Tibial artery (tissue), 4 donors: Measurements from ENCODE around the gene XIRP1.

Experiments
- DNase-seq, 2 donors: peaks; one replicate each; pipeline ENCODE4 v3.0.0-alpha.2; 2019
- H3K27ac ChIP-seq, 2 donors: fragments of 200-600 bp; sonication (generic) in 1 of 2; 1 replicate in 1 of 2; 2 replicates in 1 of 2; pipeline ENCODE4 v1.5.1; 2018 to 2019; ENCODE audit warnings: mild to moderate bottlenecking in 1 of 2
- H3K27me3 ChIP-seq, 2 donors: fragments of 200-600 bp; sonication (generic) in 1 of 2; one replicate each; pipeline versions ENCODE4 v1.5.1 to v1.6.0; 2016 to 2019
- H3K36me3 ChIP-seq, 3 donors: fragments of 200-600 bp; sonication (generic) in 2 of 3; one replicate each; pipeline ENCODE4 v1.5.1; 2016 to 2019; ENCODE audit warnings: mild to moderate bottlenecking in 2 of 3
- H3K4me1 ChIP-seq, 4 donors: fragments of 200-600 bp; sonication (generic) in 2 of 4; 1 replicate in 3 of 4; 2 replicates in 1 of 4; pipeline ENCODE4 v1.5.1; 2016 to 2019
- H3K4me3 ChIP-seq, 2 donors: fragments of 200-600 bp; sonication (generic) in 1 of 2; 1 replicate in 1 of 2; 2 replicates in 1 of 2; pipeline ENCODE4 v1.5.1; 2018 to 2019; ENCODE audit warnings: mild to moderate bottlenecking in 2 of 2
- H3K9me3 ChIP-seq, 3 donors: fragments of 200-600 bp; sonication (generic) in 1 of 3; one replicate each; pipeline ENCODE4 v1.5.1; 2016 to 2019
- intact Hi-C: fragments of 100-400 bp; cut with DNase I; formaldehyde crosslinking; loops from one replicate; pipeline ENCODE4 v1.15.0; 2023; ENCODE audit warnings: low total_unique reads
- TF ChIP-seq, protein P1 (sequence below), 2 experiments: fragments of 200-600 bp in 1 of 2; fragments of 450-650 bp in 1 of 2; IDR thresholded peaks; one replicate each; pipeline ENCODE4 v1.5.1; 2017 to 2019; ENCODE audit warnings: antibody characterized with exemption in 2 of 2, mild to moderate bottlenecking in 1 of 2, moderate library complexity in 1 of 2

XIRP1 gene

DNA sequence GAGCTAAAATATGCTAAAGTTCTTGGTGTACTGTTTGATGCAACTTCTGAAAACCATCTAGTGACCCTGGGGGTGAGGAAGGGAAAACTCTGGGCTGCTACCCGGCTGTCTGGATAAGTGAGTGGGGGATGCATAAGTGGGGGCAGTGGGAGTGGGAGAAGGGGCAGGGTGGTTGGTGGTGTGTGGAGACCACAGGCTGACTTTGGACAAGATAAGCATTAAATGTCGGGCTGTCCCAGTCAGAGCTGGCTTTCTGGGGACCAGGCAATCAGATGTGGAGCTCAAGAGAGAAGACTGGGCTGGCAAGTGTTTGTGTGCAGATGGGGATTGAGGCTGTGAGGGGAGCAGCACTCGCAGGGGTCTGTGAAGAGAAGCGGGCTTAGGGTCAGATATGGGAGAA is 11.0 kb upstream of the XIRP1 start:
- intact Hi-C loops = no loop called here
- H3K27ac ChIP-seq = no peak overlapping the region
- TF ChIP-seq, protein P1, sequence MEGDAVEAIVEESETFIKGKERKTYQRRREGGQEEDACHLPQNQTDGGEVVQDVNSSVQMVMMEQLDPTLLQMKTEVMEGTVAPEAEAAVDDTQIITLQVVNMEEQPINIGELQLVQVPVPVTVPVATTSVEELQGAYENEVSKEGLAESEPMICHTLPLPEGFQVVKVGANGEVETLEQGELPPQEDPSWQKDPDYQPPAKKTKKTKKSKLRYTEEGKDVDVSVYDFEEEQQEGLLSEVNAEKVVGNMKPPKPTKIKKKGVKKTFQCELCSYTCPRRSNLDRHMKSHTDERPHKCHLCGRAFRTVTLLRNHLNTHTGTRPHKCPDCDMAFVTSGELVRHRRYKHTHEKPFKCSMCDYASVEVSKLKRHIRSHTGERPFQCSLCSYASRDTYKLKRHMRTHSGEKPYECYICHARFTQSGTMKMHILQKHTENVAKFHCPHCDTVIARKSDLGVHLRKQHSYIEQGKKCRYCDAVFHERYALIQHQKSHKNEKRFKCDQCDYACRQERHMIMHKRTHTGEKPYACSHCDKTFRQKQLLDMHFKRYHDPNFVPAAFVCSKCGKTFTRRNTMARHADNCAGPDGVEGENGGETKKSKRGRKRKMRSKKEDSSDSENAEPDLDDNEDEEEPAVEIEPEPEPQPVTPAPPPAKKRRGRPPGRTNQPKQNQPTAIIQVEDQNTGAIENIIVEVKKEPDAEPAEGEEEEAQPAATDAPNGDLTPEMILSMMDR (IDR thresholded peaks at IDR 0.05) = no peak
- no peak for DNase-seq
- H3K27me3 ChIP-seq = peaks cover 0 to 3% of the 10 kb centered on the region in 2 donors
- H3K9me3 ChIP-seq = peaks cover 0 to 6% (median 0%) of the 10 kb centered on the region in 3 donors
- H3K4me3 ChIP-seq = no peak overlapping the region
- no peaks in the 10 kb centered on the region for H3K4me1 ChIP-seq
- no peaks in the 10 kb centered on the region for H3K36me3 ChIP-seq

DNA sequence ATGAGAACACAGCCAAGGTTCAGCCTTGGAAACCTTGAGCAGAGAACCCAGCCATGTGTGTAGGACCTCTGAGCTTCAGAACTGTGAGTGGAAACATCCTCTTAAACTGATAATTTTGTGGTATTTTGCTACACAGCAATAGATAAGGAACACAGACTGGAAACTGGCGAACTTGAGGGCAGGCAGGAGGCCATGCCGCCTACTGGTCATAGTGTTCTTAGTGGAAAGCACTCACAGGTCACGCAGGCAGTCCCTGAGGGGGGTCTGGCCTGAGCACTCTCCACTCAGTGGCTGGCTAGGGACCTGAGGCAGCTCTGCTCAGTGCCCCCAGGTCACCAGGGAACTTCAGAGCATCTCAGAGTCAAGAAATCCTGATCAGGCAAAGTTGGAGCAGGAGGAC is 9.7 kb upstream of the XIRP1 start:
- Histone ChIP-seq H3K27me3 (peaks cover 0 to 3% of the 10 kb centered on the region in 2 donors), H3K4me3 (no peak overlapping the region), H3K4me1 (no peaks in the 10 kb centered on the region), H3K9me3 (peaks cover 0 to 6% (median 0%) of the 10 kb centered on the region in 3 donors), H3K36me3 (no peaks in the 10 kb centered on the region), H3K27ac (no peak overlapping the region)
- no peak for DNase-seq
- TF ChIP-seq, protein P1 (IDR thresholded peaks at IDR 0.05) = no peak
- intact Hi-C loops = no loop called here

- Histone ChIP-seq H3K4me3 (no peak overlapping the region), H3K27ac (no peak overlapping the region), H3K4me1 (no peaks in the 10 kb centered on the region), H3K36me3 (no peaks in the 10 kb centered on the region), H3K9me3 (no peaks in the 10 kb centered on the region), H3K27me3 (peaks cover 0 to 3% of the 10 kb centered on the region in 2 donors)
- TF ChIP-seq, protein P1 (IDR thresholded peaks at IDR 0.05) = no peak
- intact Hi-C loops = no loop called here
- DNase-seq = no peak
Observed at GRCh38 chr3:39196671-39197356, 4.4 kb upstream of the XIRP1 start.

GRCh38 chr3:39196034-39196433 is 3.6 kb upstream of the XIRP1 start:
- DNase-seq = no peak
- Histone ChIP-seq H3K27me3 (peaks cover 0 to 3% of the 10 kb centered on the region in 2 donors), H3K36me3 (no peaks in the 10 kb centered on the region), H3K4me3 (no peak overlapping the region), H3K9me3 (no peaks in the 10 kb centered on the region), H3K27ac (no peak overlapping the region), H3K4me1 (no peaks in the 10 kb centered on the region)
- TF ChIP-seq, protein P1 (IDR thresholded peaks at IDR 0.05) = no peak
- intact Hi-C loops = no loop called here

- Histone ChIP-seq H3K27me3 (no peaks in the 10 kb centered on the region), H3K27ac (no peak overlapping the region), H3K36me3 (no peaks in the 10 kb centered on the region), H3K9me3 (no peaks in the 10 kb centered on the region), H3K4me3 (no peak overlapping the region), H3K4me1 (peaks cover 0 to 14% (median 0%) of the 10 kb centered on the region in 4 donors)
- no peak for DNase-seq
- TF ChIP-seq, protein P1 (IDR thresholded peaks at IDR 0.05) = no peak
- intact Hi-C loops = loop anchor here (5.0 kb wide), 2 partner anchors 66 to 99 kb away; no protein-coding TSS in a partner anchor
Observed at GRCh38 chr3:39193391-39193790, 996 bp upstream of the XIRP1 start.
